Thoracic aorta (tissue), 2 donors: Measurements from ENCODE around the gene SCO1. TPM values are rescaled to one million over a fixed set of nuclear protein-coding genes. Genes with fewer than 3 reads are reported as not detected.
A peak's percentile ranks its signal among the peaks of the same experiment; 100 is the strongest.

Source experiments
- ATAC-seq: fragments of 150-250 bp; one replicate; pipeline ENCODE4 v1.8.0; 2017; ENCODE audit warnings: low read depth; ENCODE audit not compliant: insufficient number of reproducible peaks, low FRiP score
- DNase-seq: peaks from one replicate; pipeline ENCODE4 v3.0.0-alpha.2; 2020; ENCODE audit warnings: low spot score
- H3K27ac ChIP-seq, 2 donors: fragments of 200-600 bp; sonication (generic); 1 replicate in 1 of 2; 2 replicates in 1 of 2; pipeline ENCODE4 v1.5.1; 2016; ENCODE audit warnings: mild to moderate bottlenecking in 2 of 2, moderate library complexity in 2 of 2
- H3K27me3 ChIP-seq: fragments of 200-600 bp; sonication (generic); replicated peaks from 2 replicates; pipeline ENCODE4 v1.6.0; 2016; ENCODE audit warnings: mild to moderate bottlenecking; ENCODE audit not compliant: insufficient read depth
- H3K36me3 ChIP-seq: fragments of 200-600 bp; sonication (generic); one replicate; pipeline ENCODE4 v1.5.1; 2016
- H3K4me1 ChIP-seq, 2 donors: fragments of 200-600 bp; sonication (generic); 1 replicate in 1 of 2; 2 replicates in 1 of 2; pipeline versions ENCODE4 v1.5.1 to v1.6.0; 2016; ENCODE audit warnings: low read depth in 2 of 2, mild to moderate bottlenecking in 1 of 2; ENCODE audit not compliant: control insufficient read depth in 1 of 2
- H3K4me3 ChIP-seq: fragments of 200-600 bp; sonication (generic); 2 replicates; pipeline ENCODE4 v1.5.1; 2016; ENCODE audit warnings: mild to moderate bottlenecking
- H3K9me3 ChIP-seq: fragments of 200-600 bp; sonication (generic); 2 replicates; pipeline ENCODE4 v1.5.1; 2016
- total RNA-seq, 2 donors: library from RNA; depleted of rRNA; stranded (reverse); fragments of >200 nt; gene quantifications; one replicate each; pipeline versions ENCODE4 v1.1.0 to v1.2.3, GENCODE V29; 2016
- TF ChIP-seq, protein P1 (sequence below): fragments of 200-600 bp; sonication (generic); IDR thresholded peaks from one replicate; pipeline ENCODE4 v1.5.1; 2019; ENCODE audit warnings: antibody characterized with exemption

The SCO1 gene
- 10 to 100 TPM; 17.9 to 32.5 TPM for total RNA-seq

DNA sequence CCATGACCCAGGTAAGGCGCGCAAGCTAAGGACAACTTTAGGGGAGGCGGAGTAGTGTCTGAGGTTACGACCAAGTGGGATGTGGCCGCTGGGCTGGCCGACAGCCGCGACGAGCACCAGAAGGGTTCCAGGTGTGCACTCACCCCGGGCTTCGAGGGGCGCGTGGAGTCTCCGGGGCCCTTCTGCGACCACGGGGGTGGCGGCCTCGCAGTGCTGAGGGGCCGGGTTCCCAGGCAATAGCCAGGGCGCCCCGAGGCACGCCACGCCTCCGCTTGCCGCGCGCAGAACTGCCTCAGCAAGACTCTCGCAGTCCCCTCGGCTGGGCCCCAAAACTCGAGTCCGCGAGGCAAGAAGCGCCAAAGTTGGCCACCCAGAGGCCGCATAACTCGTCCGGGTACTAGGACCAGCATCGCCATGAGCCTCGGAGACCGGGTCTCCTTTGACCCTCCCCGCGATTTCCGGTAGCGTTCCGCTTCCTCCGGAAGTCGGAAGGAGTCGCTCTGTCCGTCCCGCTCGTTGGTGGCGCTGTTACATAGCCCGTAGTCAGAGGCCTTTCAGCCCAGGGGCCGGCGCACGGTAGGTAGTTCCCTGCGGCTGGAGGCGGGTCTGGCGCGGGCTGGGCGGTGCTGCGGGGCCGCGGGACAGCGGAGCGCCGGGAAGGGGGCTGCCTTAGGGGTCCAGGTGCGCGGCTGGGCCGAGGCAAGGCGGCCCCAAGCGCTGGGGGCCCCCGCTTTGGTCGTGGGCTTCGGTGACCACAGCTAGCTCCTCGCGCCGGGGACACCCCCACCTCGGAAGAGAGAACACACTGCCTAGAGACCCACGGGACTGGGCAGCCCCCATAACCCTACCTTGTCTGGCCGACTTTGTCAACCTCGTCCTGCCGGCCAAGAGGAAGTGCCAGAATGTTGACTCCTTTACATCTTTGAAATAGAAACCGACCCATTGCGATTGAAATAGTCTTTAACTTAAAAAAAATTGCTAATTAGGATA is at the start of gene SCO1, which contains the start of gene ADPRM:
SCO1 (minus strand) TSS at position 442 of the 990 bp plus-strand sequence; CDS start at position 416, 26 bp downstream.
ADPRM (plus strand) TSS at position 503 of the 990 bp plus-strand sequence. CDS start 7,333 bp downstream, outside the sequence.
- peak; percentile 90 for ATAC-seq

DNA sequence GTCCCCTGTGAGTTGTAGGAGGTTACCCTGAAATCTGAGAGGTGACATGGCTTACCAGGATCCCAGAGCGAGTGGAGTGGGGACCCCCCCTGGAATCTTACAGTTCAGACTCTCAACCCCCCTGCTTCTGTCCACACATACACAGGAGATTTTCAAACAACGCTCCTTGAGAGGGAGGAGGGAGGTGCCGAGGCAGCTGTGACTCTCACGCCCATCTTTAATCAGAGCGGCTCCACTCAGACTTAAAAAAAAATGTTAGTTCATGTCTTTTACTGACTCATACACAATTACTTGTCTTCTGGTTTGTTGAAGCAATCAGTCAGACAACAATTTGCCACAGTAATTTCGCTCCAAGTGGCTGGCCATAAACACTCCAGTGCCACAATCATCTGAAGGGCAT is 47.9 kb upstream of the SCO1 start:
- no peak for DNase-seq
- ATAC-seq, result no peak
- Histone ChIP-seq H3K27ac (no peak overlapping the region), H3K27me3 (no peaks in the 10 kb centered on the region), H3K36me3 (no peaks in the 10 kb centered on the region), H3K4me3 (no peak overlapping the region), H3K4me1 (peaks cover 5% of the 10 kb centered on the region in 2 donors), H3K9me3 (no peaks in the 10 kb centered on the region)
- TF ChIP-seq, protein P1, sequence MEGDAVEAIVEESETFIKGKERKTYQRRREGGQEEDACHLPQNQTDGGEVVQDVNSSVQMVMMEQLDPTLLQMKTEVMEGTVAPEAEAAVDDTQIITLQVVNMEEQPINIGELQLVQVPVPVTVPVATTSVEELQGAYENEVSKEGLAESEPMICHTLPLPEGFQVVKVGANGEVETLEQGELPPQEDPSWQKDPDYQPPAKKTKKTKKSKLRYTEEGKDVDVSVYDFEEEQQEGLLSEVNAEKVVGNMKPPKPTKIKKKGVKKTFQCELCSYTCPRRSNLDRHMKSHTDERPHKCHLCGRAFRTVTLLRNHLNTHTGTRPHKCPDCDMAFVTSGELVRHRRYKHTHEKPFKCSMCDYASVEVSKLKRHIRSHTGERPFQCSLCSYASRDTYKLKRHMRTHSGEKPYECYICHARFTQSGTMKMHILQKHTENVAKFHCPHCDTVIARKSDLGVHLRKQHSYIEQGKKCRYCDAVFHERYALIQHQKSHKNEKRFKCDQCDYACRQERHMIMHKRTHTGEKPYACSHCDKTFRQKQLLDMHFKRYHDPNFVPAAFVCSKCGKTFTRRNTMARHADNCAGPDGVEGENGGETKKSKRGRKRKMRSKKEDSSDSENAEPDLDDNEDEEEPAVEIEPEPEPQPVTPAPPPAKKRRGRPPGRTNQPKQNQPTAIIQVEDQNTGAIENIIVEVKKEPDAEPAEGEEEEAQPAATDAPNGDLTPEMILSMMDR, result no peak

More for the DNA sequence above, at the start of gene SCO1, which contains the start of gene ADPRM:
- H3K27me3 ChIP-seq, result no peaks in the 10 kb centered on the region
- TF ChIP-seq, protein P1, result peak; percentile 33
- peak; percentile 86 for DNase-seq
- H3K4me3 ChIP-seq, result peak within 1 kb of the TSS; percentile 80
- peaks cover 20 to 24% of the 10 kb centered on the region in 2 donors for H3K4me1 ChIP-seq
- H3K36me3 ChIP-seq, result peaks cover under 1% of the 10 kb centered on the region
- no peaks in the 10 kb centered on the region for H3K9me3 ChIP-seq
- H3K27ac ChIP-seq, result peak within 1 kb of the TSS; percentile 91 to 94

DNA sequence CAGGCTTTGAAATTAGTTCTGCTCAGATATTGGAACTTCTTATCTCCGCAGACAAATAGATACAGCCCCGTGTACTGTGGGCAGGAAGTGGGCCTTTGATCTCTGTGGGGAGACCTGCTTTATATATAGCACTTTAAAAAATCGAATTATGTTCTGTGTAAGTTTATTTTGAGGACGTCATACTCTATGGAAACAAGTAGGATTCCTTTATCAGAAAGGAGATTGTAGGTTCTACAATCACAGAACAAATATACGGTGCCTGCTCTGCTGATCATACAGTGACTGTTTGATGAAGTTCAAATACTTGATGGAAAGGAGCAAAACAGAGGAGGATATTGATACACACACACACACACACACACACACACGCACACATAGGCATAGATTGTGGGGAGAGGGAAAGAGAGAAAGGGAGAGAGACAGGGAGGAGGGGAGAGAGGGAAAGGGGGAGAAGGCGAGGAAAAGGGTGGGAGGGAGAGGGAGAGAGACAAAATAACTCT is 47.2 kb upstream of the SCO1 start:
- no peaks in the 10 kb centered on the region for H3K9me3 ChIP-seq
- H3K27ac ChIP-seq, result no peak overlapping the region
- H3K36me3 ChIP-seq, result no peaks in the 10 kb centered on the region

GRCh38 chr17:10743316-10744009 is 46.1 kb upstream of the SCO1 start:
- no peaks in the 10 kb centered on the region for H3K9me3 ChIP-seq
- H3K27ac ChIP-seq, result peak overlapping the region; percentile 34 to 67
- DNase-seq (no peak), ATAC-seq (peak; percentile 89)
- H3K27me3 ChIP-seq, result no peaks in the 10 kb centered on the region
- TF ChIP-seq, protein P1, result no peak
- peaks cover 5% of the 10 kb centered on the region in 2 donors for H3K4me1 ChIP-seq
- no peak overlapping the region for H3K4me3 ChIP-seq
- H3K36me3 ChIP-seq, result no peaks in the 10 kb centered on the region

More for the DNA sequence above, 47.2 kb upstream of the SCO1 start:
- H3K4me1 ChIP-seq, result peaks cover 5% of the 10 kb centered on the region in 2 donors
- H3K27me3 ChIP-seq, result no peaks in the 10 kb centered on the region
- H3K4me3 ChIP-seq, result no peak overlapping the region
- TF ChIP-seq, protein P1, result no peak
- ATAC-seq, result no peak
- no peak for DNase-seq

DNA sequence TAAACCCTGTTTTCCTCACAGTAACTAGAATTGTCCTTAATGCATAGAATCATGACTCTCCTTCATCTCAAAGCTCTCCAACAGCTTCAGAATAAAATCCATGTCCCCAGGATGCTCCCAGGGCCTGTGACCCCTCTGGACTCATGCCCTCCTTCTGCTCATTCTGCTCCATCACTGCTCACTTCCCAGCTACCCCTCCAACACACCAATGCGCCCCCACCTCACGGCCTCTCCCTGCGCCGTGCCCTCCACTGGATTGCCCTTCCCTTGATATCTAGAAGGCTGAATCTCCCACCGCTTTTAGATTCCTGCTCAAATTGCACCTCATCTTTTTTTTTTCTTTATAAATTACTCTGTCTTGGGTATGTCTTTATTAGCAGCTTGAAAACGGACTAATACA is 45.1 kb upstream of the SCO1 start:
- H3K36me3 ChIP-seq, result no peaks in the 10 kb centered on the region
- TF ChIP-seq, protein P1, result no peak
- DNase-seq (no peak), ATAC-seq (no peak)
- H3K4me3 ChIP-seq, result no peak overlapping the region
- H3K4me1 ChIP-seq, result peaks cover 5 to 8% of the 10 kb centered on the region in 2 donors
- no peaks in the 10 kb centered on the region for H3K9me3 ChIP-seq
- no peak overlapping the region for H3K27ac ChIP-seq
- H3K27me3 ChIP-seq, result no peaks in the 10 kb centered on the region
